ENCODE measurements around the gene UST. TPM values are rescaled to one million over a fixed set of nuclear protein-coding genes. Genes with fewer than 3 reads are reported as not detected.

Gene UST
- total RNA-seq, 4 donors from 2014 or later: 2.9 to 12.0 (median 5.7) TPM

DNA sequence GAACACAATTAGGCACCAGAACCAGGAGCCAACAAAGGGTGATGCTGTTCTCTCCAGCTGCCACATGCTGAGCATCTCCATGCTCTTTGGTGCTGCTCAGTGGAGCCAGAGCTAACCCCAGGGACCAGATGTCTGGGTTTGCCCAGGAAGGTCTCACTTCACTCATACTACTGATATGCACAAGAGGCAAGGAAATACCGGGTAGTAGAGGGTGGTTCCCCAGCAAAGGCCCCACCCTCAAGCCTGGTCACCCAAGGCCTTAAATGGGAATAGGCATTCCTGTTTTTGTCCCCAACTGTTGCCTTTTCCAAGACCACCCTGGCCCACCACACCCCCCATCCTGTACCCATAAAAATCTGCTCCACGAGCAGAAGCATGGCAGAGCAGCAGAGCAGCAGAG, 366.1 kb downstream of the UST start:
- WGBS, 2 donors: 67 to 86% methylated on average over 1 of the region's 2 CpGs
- TF ChIP-seq POLR2A (IDR thresholded peaks at IDR 0.05): no peak
- TF ChIP-seq, protein P1, sequence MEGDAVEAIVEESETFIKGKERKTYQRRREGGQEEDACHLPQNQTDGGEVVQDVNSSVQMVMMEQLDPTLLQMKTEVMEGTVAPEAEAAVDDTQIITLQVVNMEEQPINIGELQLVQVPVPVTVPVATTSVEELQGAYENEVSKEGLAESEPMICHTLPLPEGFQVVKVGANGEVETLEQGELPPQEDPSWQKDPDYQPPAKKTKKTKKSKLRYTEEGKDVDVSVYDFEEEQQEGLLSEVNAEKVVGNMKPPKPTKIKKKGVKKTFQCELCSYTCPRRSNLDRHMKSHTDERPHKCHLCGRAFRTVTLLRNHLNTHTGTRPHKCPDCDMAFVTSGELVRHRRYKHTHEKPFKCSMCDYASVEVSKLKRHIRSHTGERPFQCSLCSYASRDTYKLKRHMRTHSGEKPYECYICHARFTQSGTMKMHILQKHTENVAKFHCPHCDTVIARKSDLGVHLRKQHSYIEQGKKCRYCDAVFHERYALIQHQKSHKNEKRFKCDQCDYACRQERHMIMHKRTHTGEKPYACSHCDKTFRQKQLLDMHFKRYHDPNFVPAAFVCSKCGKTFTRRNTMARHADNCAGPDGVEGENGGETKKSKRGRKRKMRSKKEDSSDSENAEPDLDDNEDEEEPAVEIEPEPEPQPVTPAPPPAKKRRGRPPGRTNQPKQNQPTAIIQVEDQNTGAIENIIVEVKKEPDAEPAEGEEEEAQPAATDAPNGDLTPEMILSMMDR (IDR thresholded peaks at IDR 0.05): no peak

DNA sequence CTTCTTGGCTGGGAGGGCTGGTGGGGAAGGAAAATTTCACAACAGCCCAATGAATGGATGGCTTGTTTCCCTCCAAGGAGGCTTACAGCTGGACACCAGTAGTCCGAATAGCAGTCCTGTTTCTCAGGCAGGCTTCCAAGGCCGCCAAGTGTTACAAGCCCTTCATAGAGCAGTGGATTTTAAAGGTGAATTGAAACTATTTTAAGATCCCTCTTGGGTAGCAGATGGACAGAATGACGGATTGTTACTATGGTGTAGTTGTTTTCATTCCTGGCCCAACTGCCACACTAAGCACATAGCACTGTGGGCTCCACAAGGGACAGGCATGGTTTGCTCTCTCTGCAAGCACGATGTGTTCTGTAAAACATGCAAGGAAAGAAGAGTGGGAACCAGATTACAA, 367.3 kb downstream of the UST start:
- TF ChIP-seq, protein P1 (IDR thresholded peaks at IDR 0.05): no peak
- no peak for TF ChIP-seq POLR2A (IDR thresholded peaks at IDR 0.05)
- H3K27ac ChIP-seq: no peak overlapping the region

More for the DNA sequence above, 366.1 kb downstream of the UST start:
- Histone ChIP-seq H3K27ac (no peak overlapping the region), H3K27me3 (no peaks in the 10 kb centered on the region), H3K4me1 (no peaks in the 10 kb centered on the region), H3K4me3 (no peak overlapping the region), H3K36me3 (no peaks in the 10 kb centered on the region), H3K9me3 (no peaks in the 10 kb centered on the region)
- intact Hi-C loops (cut with DNase I): no loop called here
- no peak for DNase-seq

DNA sequence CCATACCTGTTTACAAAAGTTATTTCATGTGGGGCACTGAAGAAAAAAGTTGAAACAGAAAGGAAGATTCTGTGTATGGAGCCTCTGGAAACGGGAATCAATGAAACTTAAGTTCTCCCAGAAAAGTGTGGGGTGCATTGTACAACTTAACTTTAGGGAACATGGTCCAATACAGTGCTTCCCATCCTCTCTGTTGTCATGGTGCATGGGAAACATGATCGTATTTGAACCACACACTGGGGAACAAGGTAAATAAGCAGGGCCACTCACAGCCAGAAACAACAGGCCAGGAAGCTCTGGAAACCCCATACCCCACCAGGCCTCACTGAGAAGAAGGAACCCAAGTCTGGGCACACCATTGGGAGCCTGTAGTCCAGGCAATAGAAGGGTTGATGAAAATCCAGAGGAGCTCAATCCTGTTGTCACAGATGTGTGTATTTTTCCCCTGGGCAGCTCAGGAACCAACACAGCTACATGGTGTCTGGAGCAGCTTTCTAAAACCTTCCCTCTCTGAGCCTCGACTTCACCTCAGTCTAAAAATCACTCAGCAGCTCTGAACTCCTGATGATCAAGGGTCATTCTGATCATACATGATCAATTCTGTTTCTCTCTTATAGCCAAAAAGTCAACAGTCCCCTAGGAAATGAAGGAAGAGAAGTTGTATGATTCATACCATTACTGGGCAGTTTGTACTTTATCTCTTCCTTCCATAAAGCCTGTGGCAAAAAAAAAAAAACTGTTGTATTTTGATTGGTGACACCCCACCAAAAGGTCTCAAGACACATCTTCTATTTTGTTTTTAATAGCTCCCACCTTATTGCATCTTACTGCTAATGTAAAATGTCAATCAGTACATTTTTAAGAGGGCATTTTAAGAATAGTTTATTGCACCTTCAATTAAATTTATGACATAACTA, 372.2 kb downstream of the UST start:
- Histone ChIP-seq H3K9me3 (no peaks in the 10 kb centered on the region), H3K27ac (no peak overlapping the region), H3K4me1 (no peaks in the 10 kb centered on the region), H3K4me3 (no peak overlapping the region), H3K36me3 (no peaks in the 10 kb centered on the region), H3K27me3 (no peaks in the 10 kb centered on the region)
- intact Hi-C loops (cut with DNase I): no loop called here
- DNase-seq: no peak
- no peak for TF ChIP-seq POLR2A (IDR thresholded peaks at IDR 0.05)
- TF ChIP-seq, protein P1 (IDR thresholded peaks at IDR 0.05): no peak
- 65 to 90% methylated on average over 3 of the region's 3 CpGs for WGBS, 2 donors

More for the DNA sequence above, 367.3 kb downstream of the UST start:
- Histone ChIP-seq H3K4me3 (no peak overlapping the region), H3K9me3 (no peaks in the 10 kb centered on the region), H3K4me1 (no peaks in the 10 kb centered on the region), H3K36me3 (no peaks in the 10 kb centered on the region), H3K27me3 (no peaks in the 10 kb centered on the region)
- intact Hi-C loops (cut with DNase I): no loop called here
- WGBS, 2 donors: 90% methylated on average over 4 of the region's 4 CpGs
- no peak for DNase-seq

DNA sequence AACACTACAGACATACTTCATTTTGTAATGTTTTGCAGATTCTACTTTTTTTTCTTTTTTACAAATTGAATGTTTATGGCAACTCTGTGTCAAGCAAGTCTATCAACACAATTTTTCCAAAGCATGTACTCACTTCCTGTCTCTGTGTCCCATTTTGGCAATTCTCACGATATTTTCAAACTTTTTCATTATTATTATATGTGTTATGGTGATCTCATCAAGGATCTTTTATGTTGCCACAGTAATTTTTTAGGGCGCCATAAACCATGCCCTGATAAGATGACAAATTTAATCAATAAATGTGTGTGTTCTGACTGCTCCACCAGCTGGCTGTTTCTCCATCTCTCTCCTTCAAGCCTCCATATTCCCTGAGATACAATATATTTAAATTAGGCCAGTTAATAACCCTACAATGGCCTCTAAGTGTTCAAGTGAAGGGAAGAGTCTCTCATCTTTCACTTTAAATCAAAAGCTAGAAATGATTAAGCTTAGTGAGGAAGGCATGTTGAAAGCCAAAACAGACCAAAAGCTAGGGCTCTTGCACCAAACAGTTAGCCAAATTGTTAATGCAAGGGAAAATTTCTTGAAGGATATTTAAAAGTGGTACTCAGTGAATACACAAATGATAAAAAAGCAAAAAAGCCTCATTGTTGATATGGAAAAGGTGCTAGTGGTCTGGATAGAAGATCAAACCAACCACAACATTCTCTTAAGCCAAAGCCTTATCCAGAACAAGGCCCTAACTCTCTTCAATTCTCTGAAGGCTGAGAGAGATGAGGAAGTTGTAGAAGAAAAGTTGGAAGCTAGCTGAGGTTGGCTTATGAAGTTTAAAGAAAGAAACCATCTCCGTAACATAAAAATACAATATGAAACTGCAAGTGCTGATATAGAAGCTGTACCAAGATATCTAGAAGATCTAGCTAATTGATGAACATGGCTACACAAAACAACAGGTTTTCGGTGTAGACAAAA, 376.3 kb downstream of the UST start:
- no peaks in the 10 kb centered on the region for H3K4me1 ChIP-seq
- intact Hi-C loops (cut with DNase I): no loop called here
- no peak for TF ChIP-seq POLR2A (IDR thresholded peaks at IDR 0.05)
- TF ChIP-seq, protein P1 (IDR thresholded peaks at IDR 0.05): no peak
- H3K4me3 ChIP-seq: no peak overlapping the region
- H3K27me3 ChIP-seq: no peaks in the 10 kb centered on the region
- H3K9me3 ChIP-seq: no peaks in the 10 kb centered on the region
- H3K36me3 ChIP-seq: no peaks in the 10 kb centered on the region
- no peak for DNase-seq
- WGBS, 2 donors: 56 to 64% methylated on average over 4 of the region's 4 CpGs
- H3K27ac ChIP-seq: no peak overlapping the region

All from esophagus squamous epithelium (tissue), 5 donors.